ENCODE measurements around the gene RNPEP. TPM values are rescaled to one million over a fixed set of nuclear protein-coding genes. Genes with fewer than 3 reads are reported as not detected.

Gene RNPEP
- total RNA-seq, 2 experiments from 2014 or later = 19.9 to 20.8 TPM

- H3K27ac Mint-ChIP-seq = no peak within 1 kb of the TSS
- no peak for ATAC-seq (ENCODE audit: poor library complexity)
- H3K4me3 ChIP-seq (ENCODE audit: low read length) = peak within 1 kb of the TSS; percentile 12
Observed at GRCh38 chr1:201946224-201946908, 36.1 kb upstream of the RNPEP start, which contains the start of gene LMOD1. Gene LMOD1, minus strand, starts transcription at chr1:201946548. Its CDS starts 208 bp downstream, at chr1:201946340.

GRCh38 chr1:201947697-201948008 is 34.8 kb upstream of the RNPEP start:
- peaks cover 19% of the 10 kb centered on the region for H3K4me1 Mint-ChIP-seq (ENCODE audit: low read depth)
- Histone ChIP-seq H3K27ac (ENCODE audit: low read depth in 1 of 2, low read length in 2 of 2) (no peak overlapping the region), H3K36me3 (ENCODE audit: insufficient read depth, low read length) (no peaks in the 10 kb centered on the region), H3K4me1 (ENCODE audit: insufficient read depth, low read length) (peaks cover 8% of the 10 kb centered on the region), H3K27me3 (ENCODE audit: control insufficient read depth in 1 of 2, insufficient read depth in 2 of 2, low read length in 2 of 2) (peaks cover 36 to 41% of the 10 kb centered on the region in 2 experiments), H3K4me3 (ENCODE audit: low read length) (no peak overlapping the region), H3K9me3 (ENCODE audit: control insufficient read depth in 1 of 2, insufficient read depth in 1 of 2, low read length in 2 of 2) (peaks cover 0 to 8% of the 10 kb centered on the region in 2 experiments)
- ATAC-seq (ENCODE audit: poor library complexity) (no peak), DNase-seq (no peak)
- CTCF ChIA-PET = no interaction called here
- no peak overlapping the region for H3K4me3 Mint-ChIP-seq
- no peaks in the 10 kb centered on the region for H3K36me3 Mint-ChIP-seq (ENCODE audit: low read depth)
- no peaks in the 10 kb centered on the region for H3K9me3 Mint-ChIP-seq
- POLR2A ChIA-PET = no interaction called here
- H3K27ac Mint-ChIP-seq = no peak overlapping the region
- peaks cover 57% of the 10 kb centered on the region for H3K27me3 Mint-ChIP-seq
- intact Hi-C loops (cut with DNase I, micrococcal nuclease) = no loop called here
- TF ChIP-seq, protein P1, sequence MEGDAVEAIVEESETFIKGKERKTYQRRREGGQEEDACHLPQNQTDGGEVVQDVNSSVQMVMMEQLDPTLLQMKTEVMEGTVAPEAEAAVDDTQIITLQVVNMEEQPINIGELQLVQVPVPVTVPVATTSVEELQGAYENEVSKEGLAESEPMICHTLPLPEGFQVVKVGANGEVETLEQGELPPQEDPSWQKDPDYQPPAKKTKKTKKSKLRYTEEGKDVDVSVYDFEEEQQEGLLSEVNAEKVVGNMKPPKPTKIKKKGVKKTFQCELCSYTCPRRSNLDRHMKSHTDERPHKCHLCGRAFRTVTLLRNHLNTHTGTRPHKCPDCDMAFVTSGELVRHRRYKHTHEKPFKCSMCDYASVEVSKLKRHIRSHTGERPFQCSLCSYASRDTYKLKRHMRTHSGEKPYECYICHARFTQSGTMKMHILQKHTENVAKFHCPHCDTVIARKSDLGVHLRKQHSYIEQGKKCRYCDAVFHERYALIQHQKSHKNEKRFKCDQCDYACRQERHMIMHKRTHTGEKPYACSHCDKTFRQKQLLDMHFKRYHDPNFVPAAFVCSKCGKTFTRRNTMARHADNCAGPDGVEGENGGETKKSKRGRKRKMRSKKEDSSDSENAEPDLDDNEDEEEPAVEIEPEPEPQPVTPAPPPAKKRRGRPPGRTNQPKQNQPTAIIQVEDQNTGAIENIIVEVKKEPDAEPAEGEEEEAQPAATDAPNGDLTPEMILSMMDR (IDR thresholded peaks at IDR 0.05) = no peak

More at GRCh38 chr1:201946224-201946908, 36.1 kb upstream of the RNPEP start, which contains the start of gene LMOD1:
- Histone ChIP-seq H3K27me3 (ENCODE audit: control insufficient read depth in 1 of 2, insufficient read depth in 2 of 2, low read length in 2 of 2) (peaks cover 36 to 41% of the 10 kb centered on the region in 2 experiments), H3K27ac (ENCODE audit: low read depth in 1 of 2, low read length in 2 of 2) (no peak within 1 kb of the TSS), H3K9me3 (ENCODE audit: control insufficient read depth in 1 of 2, insufficient read depth in 1 of 2, low read length in 2 of 2) (peaks cover 0 to 8% of the 10 kb centered on the region in 2 experiments), H3K4me1 (ENCODE audit: insufficient read depth, low read length) (peaks cover 8% of the 10 kb centered on the region), H3K36me3 (ENCODE audit: insufficient read depth, low read length) (no peaks in the 10 kb centered on the region)
- no peaks in the 10 kb centered on the region for H3K9me3 Mint-ChIP-seq
- TF ChIP-seq, protein P1 (IDR thresholded peaks at IDR 0.05) = no peak
- H3K4me3 Mint-ChIP-seq = peak within 1 kb of the TSS; percentile 8
- DNase-seq = peak in 2 of 14 experiments; percentile 6 to 13
- peaks cover 66% of the 10 kb centered on the region for H3K27me3 Mint-ChIP-seq
- POLR2A ChIA-PET = interaction anchor here (1.2 kb wide), 1 partner anchor 8 kb away, joined by 3 read pairs; no protein-coding TSS in a partner anchor
- intact Hi-C loops (cut with DNase I, micrococcal nuclease) = loop anchor here in 1 of 2 experiments (1.0 kb wide), 1 partner anchor 16 kb away; no protein-coding TSS in a partner anchor
- H3K36me3 Mint-ChIP-seq (ENCODE audit: low read depth) = no peaks in the 10 kb centered on the region
- CTCF ChIA-PET = interaction anchor here (1.3 to 1.6 kb wide), 2 partner anchors 8 to 50 kb away, joined by 4 to 5 read pairs; partner anchors contain the start of gene TIMM17A
- peaks cover 19% of the 10 kb centered on the region for H3K4me1 Mint-ChIP-seq (ENCODE audit: low read depth)

DNA sequence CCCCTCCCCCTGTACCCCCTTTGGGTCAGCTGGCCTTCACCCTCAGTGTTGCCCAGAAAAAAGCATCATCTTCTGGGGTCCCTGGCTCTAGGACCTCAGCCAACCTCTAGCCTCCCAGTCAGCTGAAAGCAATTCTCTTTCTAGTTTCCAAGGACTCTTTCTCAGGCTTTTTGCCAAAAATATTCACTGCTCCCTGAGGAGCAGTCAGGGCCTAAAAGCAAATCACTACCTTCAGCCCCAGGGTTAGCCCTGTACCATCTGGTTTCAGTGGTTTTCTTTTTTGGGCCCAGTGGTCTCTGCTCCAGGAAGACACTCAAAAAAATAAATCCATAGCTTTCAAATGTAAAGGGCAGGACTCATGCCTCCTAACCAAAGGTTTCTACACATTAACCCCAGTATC is 33.0 kb upstream of the RNPEP start:
- TF ChIP-seq, protein P1 (IDR thresholded peaks at IDR 0.05) = no peak
- ChIA-PET POLR2A (no interaction called here), CTCF (no interaction called here)
- no peak overlapping the region for H3K4me3 Mint-ChIP-seq
- Histone ChIP-seq H3K4me1 (ENCODE audit: insufficient read depth, low read length) (peaks cover 12% of the 10 kb centered on the region), H3K36me3 (ENCODE audit: insufficient read depth, low read length) (no peaks in the 10 kb centered on the region), H3K27ac (ENCODE audit: low read depth in 1 of 2, low read length in 2 of 2) (no peak overlapping the region), H3K4me3 (ENCODE audit: low read length) (no peak overlapping the region), H3K9me3 (ENCODE audit: control insufficient read depth in 1 of 2, insufficient read depth in 1 of 2, low read length in 2 of 2) (peaks cover 0 to 8% of the 10 kb centered on the region in 2 experiments), H3K27me3 (ENCODE audit: control insufficient read depth in 1 of 2, insufficient read depth in 2 of 2, low read length in 2 of 2) (peaks cover 29 to 31% of the 10 kb centered on the region in 2 experiments)
- H3K27ac Mint-ChIP-seq = no peak overlapping the region
- H3K4me1 Mint-ChIP-seq (ENCODE audit: low read depth) = peaks cover 22% of the 10 kb centered on the region
- ATAC-seq (ENCODE audit: poor library complexity) (no peak), DNase-seq (no peak)
- intact Hi-C loops (cut with DNase I, micrococcal nuclease) = no loop called here
- H3K27me3 Mint-ChIP-seq = peaks cover 39% of the 10 kb centered on the region
- no peaks in the 10 kb centered on the region for H3K9me3 Mint-ChIP-seq
- peaks cover 2% of the 10 kb centered on the region for H3K36me3 Mint-ChIP-seq (ENCODE audit: low read depth)
